HepG2 (cell line): ENCODE results near the gene ADAMTS13. TPM values are rescaled to one million over a fixed set of nuclear protein-coding genes. Genes with fewer than 3 reads are reported as not detected.

Experiments
- CCAR2 ChIP-seq: fragments of 200-400 bp; formaldehyde crosslinking; optimal IDR thresholded peaks from 2 replicates; pipeline ENCODE3; 2018; ENCODE audit warnings: low read depth, mild to moderate bottlenecking, low read length, moderate library complexity
- CREB1 ChIP-seq, 2 experiments: fragments of 450-650 bp in 1 of 2; IDR thresholded peaks; 2 replicates each; pipeline ENCODE4 v1.6.1; 2016 to 2017; ENCODE audit warnings: control low read depth in 1 of 2, mild to moderate bottlenecking in 1 of 2, missing compliant biosample characterization in 1 of 2, missing genetic modification characterization in 1 of 2
- FIP1L1 ChIP-seq: fragments of 200-400 bp; formaldehyde crosslinking; IDR thresholded peaks from 2 replicates; pipeline ENCODE4 v1.6.1; 2018; ENCODE audit warnings: low read depth, mild to moderate bottlenecking, low read length, moderate library complexity, borderline replicate concordance; ENCODE audit not compliant: insufficient read depth
- POLR2AphosphoS2 ChIP-seq: IDR thresholded peaks from 2 replicates; pipeline ENCODE4 v1.6.1; 2011; ENCODE audit warnings: low read depth, low read length, improper control_type of control experiment
- RAD21 ChIP-seq: fragments of 450-650 bp; formaldehyde crosslinking; IDR thresholded peaks from 2 replicates; pipeline ENCODE4 v1.5.0; 2020; ENCODE audit warnings: mild to moderate bottlenecking
- RBFOX2 ChIP-seq: fragments of 200-400 bp; formaldehyde crosslinking; IDR thresholded peaks from 2 replicates; pipeline ENCODE4 v1.6.1; 2017; ENCODE audit warnings: low read depth, mild to moderate bottlenecking, low read length
- SRF ChIP-seq: IDR thresholded peaks from 2 replicates; pipeline ENCODE4 v1.6.1; 2011; ENCODE audit warnings: mild to moderate bottlenecking, low read depth, low read length, moderate library complexity
- TAF1 ChIP-seq: sonication (generic); formaldehyde crosslinking; IDR thresholded peaks from 2 replicates; pipeline ENCODE4 v1.4.0; 2020; ENCODE audit warnings: missing genetic modification reagents
- ZNF264 ChIP-seq: sonication (generic); formaldehyde crosslinking; IDR thresholded peaks from 2 replicates; pipeline ENCODE4 v1.4.0; 2020; ENCODE audit warnings: missing genetic modification reagents
- ZSCAN9 ChIP-seq: IDR thresholded peaks from 2 replicates; pipeline ENCODE4 v1.6.1; 2016; ENCODE audit warnings: borderline replicate concordance
- polyA plus RNA-seq, 8 experiments: library from polyadenylated mRNA; depleted of rRNA in 3 of 8; stranded (reverse) in 7 of 8; unstranded in 1 of 8; fragments of >200 nt; fragmentation: Illumina TruSeq in 4 of 8; extraction: Trizol in 4 of 8; gene quantifications; 2 replicates each; pipeline versions ENCODE4 v1.2.1 to v1.2.3, GENCODE V29; 2011 to 2016; ENCODE audit warnings: low read depth in 4 of 8, missing spikeins in 1 of 8, mixed read lengths in 1 of 8; ENCODE audit not compliant: insufficient read depth in 1 of 8
- total RNA-seq, 5 experiments: library from RNA; depleted of rRNA; stranded (reverse); fragments of >200 nt; fragmentation: Illumina TruSeq; extraction: Trizol; gene quantifications; 2 replicates each; pipeline ENCODE4 v1.2.3, GENCODE V29; 2016; ENCODE audit warnings: low read depth in 1 of 5
- TF ChIP-seq, protein P1 (sequence below): sonication (generic); formaldehyde crosslinking; IDR thresholded peaks from 2 replicates; pipeline ENCODE4 v1.4.0; 2020; ENCODE audit warnings: mild to moderate bottlenecking, missing genetic modification reagents
- TF ChIP-seq, protein P2 (sequence below): sonication (generic); formaldehyde crosslinking; IDR thresholded peaks from 2 replicates; pipeline ENCODE4 v1.8.0; 2022; ENCODE audit warnings: low read depth, missing genetic modification reagents
- TF ChIP-seq, protein P3 (sequence below): sonication (generic); formaldehyde crosslinking; IDR thresholded peaks from 2 replicates; pipeline ENCODE4 v1.5.0; 2020; ENCODE audit warnings: missing genetic modification reagents, mild to moderate bottlenecking, borderline replicate concordance
- TF ChIP-seq, protein P4 (sequence below): sonication (generic); formaldehyde crosslinking; IDR thresholded peaks from 2 replicates; pipeline ENCODE4 v1.5.1; 2020; ENCODE audit warnings: missing genetic modification reagents, mild to moderate bottlenecking, borderline replicate concordance
- TF ChIP-seq, protein P5 (sequence below): sonication (generic); formaldehyde crosslinking; IDR thresholded peaks from 2 replicates; pipeline ENCODE4 v1.5.1; 2020; ENCODE audit warnings: mild to moderate bottlenecking, missing genetic modification reagents, moderate library complexity

The ADAMTS13 gene
- total and polyA plus RNA-seq, 2 of the 13 experiments (the other 11 are each of a cell fraction or from before 2014, with no cell fraction given), result 0.91 to 4.5 TPM

DNA sequence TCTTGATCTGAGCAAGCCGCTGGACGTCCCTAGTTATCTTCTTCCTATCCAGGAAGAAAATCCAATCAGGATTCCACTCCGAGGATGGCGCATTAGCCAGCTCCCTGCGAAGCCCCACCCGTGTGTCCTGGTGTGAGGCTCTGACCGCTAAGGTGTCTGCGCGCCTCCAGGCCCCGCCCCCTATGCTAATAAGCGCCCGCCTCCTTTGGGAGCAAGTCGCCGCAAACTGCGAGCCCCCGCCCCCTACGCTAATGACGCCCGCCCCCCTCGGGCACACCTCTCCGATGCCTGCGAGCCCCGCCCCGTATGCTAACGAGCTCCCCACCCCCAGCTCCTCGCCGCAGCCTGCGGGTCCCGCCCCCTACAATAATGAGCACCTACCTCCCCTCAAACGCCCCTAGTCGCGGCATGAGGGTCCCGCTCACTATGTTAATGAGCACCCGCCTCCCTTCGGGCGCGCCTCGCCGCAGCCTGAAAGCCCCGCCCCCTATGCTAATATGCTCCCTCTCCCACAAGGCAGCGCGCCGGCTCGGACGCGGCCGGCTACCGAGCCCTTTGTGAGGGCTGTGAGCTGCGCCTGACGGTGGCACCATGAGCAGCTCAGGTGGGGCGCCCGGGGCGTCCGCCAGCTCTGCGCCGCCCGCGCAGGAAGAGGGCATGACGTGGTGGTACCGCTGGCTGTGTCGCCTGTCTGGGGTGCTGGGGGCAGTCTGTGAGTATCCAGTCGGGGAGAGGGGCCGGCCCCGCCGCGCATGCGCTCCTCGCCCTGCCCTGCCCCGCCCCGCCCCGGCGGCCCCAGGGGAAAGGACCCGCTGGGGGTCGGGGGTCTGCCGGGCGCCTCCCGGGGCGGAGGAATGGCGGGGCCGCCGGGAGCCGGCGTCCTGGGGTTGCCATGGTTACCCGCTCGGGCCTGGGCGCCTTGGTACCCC is 37.6 kb downstream of the ADAMTS13 start, which contains the start of gene CACFD1 (continued):
- TF ChIP-seq, protein P1, sequence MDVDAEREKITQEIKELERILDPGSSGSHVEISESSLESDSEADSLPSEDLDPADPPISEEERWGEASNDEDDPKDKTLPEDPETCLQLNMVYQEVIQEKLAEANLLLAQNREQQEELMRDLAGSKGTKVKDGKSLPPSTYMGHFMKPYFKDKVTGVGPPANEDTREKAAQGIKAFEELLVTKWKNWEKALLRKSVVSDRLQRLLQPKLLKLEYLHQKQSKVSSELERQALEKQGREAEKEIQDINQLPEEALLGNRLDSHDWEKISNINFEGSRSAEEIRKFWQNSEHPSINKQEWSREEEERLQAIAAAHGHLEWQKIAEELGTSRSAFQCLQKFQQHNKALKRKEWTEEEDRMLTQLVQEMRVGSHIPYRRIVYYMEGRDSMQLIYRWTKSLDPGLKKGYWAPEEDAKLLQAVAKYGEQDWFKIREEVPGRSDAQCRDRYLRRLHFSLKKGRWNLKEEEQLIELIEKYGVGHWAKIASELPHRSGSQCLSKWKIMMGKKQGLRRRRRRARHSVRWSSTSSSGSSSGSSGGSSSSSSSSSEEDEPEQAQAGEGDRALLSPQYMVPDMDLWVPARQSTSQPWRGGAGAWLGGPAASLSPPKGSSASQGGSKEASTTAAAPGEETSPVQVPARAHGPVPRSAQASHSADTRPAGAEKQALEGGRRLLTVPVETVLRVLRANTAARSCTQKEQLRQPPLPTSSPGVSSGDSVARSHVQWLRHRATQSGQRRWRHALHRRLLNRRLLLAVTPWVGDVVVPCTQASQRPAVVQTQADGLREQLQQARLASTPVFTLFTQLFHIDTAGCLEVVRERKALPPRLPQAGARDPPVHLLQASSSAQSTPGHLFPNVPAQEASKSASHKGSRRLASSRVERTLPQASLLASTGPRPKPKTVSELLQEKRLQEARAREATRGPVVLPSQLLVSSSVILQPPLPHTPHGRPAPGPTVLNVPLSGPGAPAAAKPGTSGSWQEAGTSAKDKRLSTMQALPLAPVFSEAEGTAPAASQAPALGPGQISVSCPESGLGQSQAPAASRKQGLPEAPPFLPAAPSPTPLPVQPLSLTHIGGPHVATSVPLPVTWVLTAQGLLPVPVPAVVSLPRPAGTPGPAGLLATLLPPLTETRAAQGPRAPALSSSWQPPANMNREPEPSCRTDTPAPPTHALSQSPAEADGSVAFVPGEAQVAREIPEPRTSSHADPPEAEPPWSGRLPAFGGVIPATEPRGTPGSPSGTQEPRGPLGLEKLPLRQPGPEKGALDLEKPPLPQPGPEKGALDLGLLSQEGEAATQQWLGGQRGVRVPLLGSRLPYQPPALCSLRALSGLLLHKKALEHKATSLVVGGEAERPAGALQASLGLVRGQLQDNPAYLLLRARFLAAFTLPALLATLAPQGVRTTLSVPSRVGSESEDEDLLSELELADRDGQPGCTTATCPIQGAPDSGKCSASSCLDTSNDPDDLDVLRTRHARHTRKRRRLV (CRISPR knock-in tag), result peak; percentile 100
- no peak for TF ChIP-seq SRF
- TF ChIP-seq TAF1 (CRISPR knock-in tag), result peak; percentile 64; the same call in 1 of the 2 replicates
- TF ChIP-seq, protein P2, sequence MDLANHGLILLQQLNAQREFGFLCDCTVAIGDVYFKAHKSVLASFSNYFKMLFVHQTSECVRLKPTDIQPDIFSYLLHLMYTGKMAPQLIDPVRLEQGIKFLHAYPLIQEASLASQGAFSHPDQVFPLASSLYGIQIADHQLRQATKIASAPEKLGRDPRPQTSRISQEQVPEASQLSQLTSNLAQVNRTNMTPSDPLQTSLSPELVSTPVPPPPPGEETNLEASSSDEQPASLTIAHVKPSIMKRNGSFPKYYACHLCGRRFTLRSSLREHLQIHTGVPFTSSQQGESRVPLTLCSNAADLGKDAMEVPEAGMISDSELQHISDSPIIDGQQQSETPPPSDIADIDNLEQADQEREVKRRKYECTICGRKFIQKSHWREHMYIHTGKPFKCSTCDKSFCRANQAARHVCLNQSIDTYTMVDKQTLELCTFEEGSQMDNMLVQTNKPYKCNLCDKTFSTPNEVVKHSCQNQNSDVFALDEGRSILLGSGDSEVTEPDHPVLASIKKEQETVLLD (CRISPR knock-in tag), result 0 out of 2 replicates have a peak, but pooled peaks have one; percentile 34
- TF ChIP-seq RAD21 (CRISPR knock-in tag), result peak; percentile 56; the same call in 1 of the 2 replicates
- TF ChIP-seq ZSCAN9 (CRISPR knock-in tag), result no peak; the same call in 1 of the 2 replicates
- TF ChIP-seq FIP1L1, result 0 out of 2 replicates have a peak, but pooled peaks have one; percentile 47
- TF ChIP-seq, protein P3, sequence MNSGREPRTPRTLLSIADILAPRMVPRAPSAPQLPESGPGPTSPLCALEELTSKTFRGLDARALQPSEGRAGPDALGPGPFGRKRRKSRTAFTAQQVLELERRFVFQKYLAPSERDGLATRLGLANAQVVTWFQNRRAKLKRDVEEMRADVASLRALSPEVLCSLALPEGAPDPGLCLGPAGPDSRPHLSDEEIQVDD (CRISPR knock-in tag), result no peak
- TF ChIP-seq, protein P4, sequence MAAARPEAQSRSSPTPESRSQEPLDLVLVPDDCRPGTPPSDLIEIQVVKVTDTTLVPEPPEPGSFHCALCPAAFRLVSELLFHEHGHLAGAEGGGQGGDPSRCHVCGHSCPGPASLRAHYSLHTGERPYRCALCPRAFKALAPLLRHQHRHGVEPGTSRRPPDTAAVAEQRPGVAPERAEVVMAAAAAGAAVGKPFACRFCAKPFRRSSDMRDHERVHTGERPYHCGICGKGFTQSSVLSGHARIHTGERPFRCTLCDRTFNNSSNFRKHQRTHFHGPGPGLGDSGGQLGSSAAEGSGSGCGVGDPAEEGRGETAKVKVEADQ (CRISPR knock-in tag), result peak; percentile 31; the same call in 1 of the 2 replicates
- peak; percentile 54; the same call in 1 of the 2 replicates for TF ChIP-seq CREB1 (IDR thresholded peaks at IDR 0.05)
- no peak for TF ChIP-seq CREB1 (CRISPR knock-in tag; IDR thresholded peaks at IDR 0.05)
- TF ChIP-seq CCAR2, result no peak
- peak; percentile 90 for TF ChIP-seq RBFOX2
- 0 out of 2 replicates have a peak, but pooled peaks have one; percentile 62 for TF ChIP-seq POLR2AphosphoS2
- TF ChIP-seq, protein P5, sequence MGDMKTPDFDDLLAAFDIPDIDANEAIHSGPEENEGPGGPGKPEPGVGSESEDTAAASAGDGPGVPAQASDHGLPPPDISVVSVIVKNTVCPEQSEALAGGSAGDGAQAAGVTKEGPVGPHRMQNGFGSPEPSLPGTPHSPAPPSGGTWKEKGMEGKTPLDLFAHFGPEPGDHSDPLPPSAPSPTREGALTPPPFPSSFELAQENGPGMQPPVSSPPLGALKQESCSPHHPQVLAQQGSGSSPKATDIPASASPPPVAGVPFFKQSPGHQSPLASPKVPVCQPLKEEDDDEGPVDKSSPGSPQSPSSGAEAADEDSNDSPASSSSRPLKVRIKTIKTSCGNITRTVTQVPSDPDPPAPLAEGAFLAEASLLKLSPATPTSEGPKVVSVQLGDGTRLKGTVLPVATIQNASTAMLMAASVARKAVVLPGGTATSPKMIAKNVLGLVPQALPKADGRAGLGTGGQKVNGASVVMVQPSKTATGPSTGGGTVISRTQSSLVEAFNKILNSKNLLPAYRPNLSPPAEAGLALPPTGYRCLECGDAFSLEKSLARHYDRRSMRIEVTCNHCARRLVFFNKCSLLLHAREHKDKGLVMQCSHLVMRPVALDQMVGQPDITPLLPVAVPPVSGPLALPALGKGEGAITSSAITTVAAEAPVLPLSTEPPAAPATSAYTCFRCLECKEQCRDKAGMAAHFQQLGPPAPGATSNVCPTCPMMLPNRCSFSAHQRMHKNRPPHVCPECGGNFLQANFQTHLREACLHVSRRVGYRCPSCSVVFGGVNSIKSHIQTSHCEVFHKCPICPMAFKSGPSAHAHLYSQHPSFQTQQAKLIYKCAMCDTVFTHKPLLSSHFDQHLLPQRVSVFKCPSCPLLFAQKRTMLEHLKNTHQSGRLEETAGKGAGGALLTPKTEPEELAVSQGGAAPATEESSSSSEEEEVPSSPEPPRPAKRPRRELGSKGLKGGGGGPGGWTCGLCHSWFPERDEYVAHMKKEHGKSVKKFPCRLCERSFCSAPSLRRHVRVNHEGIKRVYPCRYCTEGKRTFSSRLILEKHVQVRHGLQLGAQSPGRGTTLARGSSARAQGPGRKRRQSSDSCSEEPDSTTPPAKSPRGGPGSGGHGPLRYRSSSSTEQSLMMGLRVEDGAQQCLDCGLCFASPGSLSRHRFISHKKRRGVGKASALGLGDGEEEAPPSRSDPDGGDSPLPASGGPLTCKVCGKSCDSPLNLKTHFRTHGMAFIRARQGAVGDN (CRISPR knock-in tag), result peak; percentile 18; the same call in 1 of the 2 replicates
- TF ChIP-seq ZNF264 (CRISPR knock-in tag), result no peak
